ENCODE measurements around the gene DIRAS1.

DNA sequence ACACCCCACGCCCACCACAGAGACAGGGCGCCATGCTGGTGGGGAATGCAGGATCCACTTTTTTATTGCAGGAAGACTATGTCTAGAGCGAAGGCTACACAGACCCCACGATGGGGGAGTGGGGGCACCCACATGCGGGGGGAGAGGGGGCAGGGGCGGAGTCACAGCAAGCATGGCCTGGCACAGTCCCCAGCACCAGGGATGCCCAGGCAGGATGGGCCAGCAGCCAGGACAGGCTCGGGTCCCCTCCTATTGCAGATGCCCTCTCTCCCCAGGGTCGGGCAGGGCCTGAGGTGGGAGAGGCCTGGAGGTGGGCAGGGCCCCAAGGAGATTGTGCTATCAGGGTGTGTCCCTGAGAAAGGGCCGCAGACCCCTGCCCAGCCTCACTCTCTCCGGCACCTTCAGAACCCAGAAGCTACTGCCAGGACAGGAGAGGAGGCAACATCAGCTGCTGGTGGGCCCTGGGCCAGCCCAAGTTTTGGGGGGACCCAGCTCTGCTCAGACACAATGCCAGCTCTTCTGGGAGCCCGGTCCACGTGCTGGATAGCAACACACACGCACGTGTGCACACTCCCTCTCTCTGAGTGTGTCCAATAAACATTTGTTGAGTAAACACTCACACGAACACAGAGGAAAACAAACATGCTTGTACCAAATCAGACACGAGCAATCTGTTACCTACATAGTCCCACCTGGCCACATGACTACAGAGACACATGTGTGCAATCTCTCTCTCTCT lies 6.5 kb downstream of the DIRAS1 start:
- TF ChIP-seq EZH2phosphoT487 (IDR thresholded peaks at IDR 0.05; ENCODE audit: borderline replicate concordance, low read length) = no peak
- TF ChIP-seq CTCF (IDR thresholded peaks at IDR 0.05; ENCODE audit: low read depth, low read length, poor library complexity, severe bottlenecking) = no peak
